Measurements from ENCODE around the gene FGF18. TPM values are rescaled to one million over a fixed set of nuclear protein-coding genes. Genes with fewer than 3 reads are reported as not detected.
"Not testable (repeated sequence)": the region's sequence is repeated elsewhere in the genome, so short reads cannot be mapped to it uniquely, and the experiment has no call there.

FGF18 gene
- polyA plus RNA-seq, 1 donor from 2014 or later: 1.2 TPM

- H3K4me3 ChIP-seq (ENCODE audit: low read length): no peak overlapping the region
Measured at GRCh38 chr5:171397190-171397589, 22.3 kb upstream of the FGF18 start.

GRCh38 chr5:171397599-171397998 is 21.8 kb upstream of the FGF18 start:
- H3K79me2 ChIP-seq (replicated peaks; ENCODE audit: insufficient read depth, low read length): peaks cover 71% of the 10 kb centered on the region
- H3K4me2 ChIP-seq (ENCODE audit: low read length): no peak overlapping the region
- no peaks in the 10 kb centered on the region for H3F3A ChIP-seq (ENCODE audit: insufficient read depth, low read length, poor library complexity, severe bottlenecking)
- no peaks in the 10 kb centered on the region for H3K9me3 ChIP-seq (ENCODE audit: low read length)
- H3K9ac ChIP-seq (ENCODE audit: low read length): no peak overlapping the region
- H3K9me2 ChIP-seq (ENCODE audit: insufficient read depth, low read length): no peaks in the 10 kb centered on the region
- peaks cover 6% of the 10 kb centered on the region for H4K20me1 ChIP-seq (ENCODE audit: insufficient read depth)
- H3K27me3 ChIP-seq (ENCODE audit: insufficient read depth, low read depth, low read length): no peaks in the 10 kb centered on the region
- H3K4me3 ChIP-seq (ENCODE audit: low read length): no peak overlapping the region
- H3K27ac ChIP-seq (ENCODE audit: low read length): no peak overlapping the region
- TF ChIP-seq SMC3 (conservative IDR thresholded peaks at IDR 0.05; ENCODE audit: poor library complexity): no peak
- peaks cover 5% of the 10 kb centered on the region for H3K36me3 ChIP-seq (ENCODE audit: insufficient read depth, low read length)
- H2AFZ ChIP-seq (ENCODE audit: low read depth, low read length): no peak overlapping the region

More at GRCh38 chr5:171397190-171397589, 22.3 kb upstream of the FGF18 start:
- no peaks in the 10 kb centered on the region for H3K9me3 ChIP-seq (ENCODE audit: low read length)
- H3K9me2 ChIP-seq (ENCODE audit: insufficient read depth, low read length): no peaks in the 10 kb centered on the region
- H2AFZ ChIP-seq (ENCODE audit: low read depth, low read length): no peak overlapping the region
- H3F3A ChIP-seq (ENCODE audit: insufficient read depth, low read length, poor library complexity, severe bottlenecking): no peaks in the 10 kb centered on the region
- TF ChIP-seq POLR2AphosphoS5 (IDR thresholded peaks at IDR 0.05): no peak
- TF ChIP-seq MXI1 (conservative IDR thresholded peaks at IDR 0.05; ENCODE audit: poor library complexity, severe bottlenecking): no peak
- TF ChIP-seq EZH2 (IDR thresholded peaks at IDR 0.05; ENCODE audit: borderline replicate concordance, insufficient read depth, low read length, poor library complexity, severe bottlenecking): no peak
- no peak for TF ChIP-seq SMC3 (conservative IDR thresholded peaks at IDR 0.05; ENCODE audit: poor library complexity)
- TF ChIP-seq TAF1 (IDR thresholded peaks at IDR 0.05; ENCODE audit: low read depth): no peak
- TF ChIP-seq CTCF (IDR thresholded peaks at IDR 0.05; ENCODE audit: poor library complexity, severe bottlenecking): no peak
- no peak for TF ChIP-seq EP300 (conservative IDR thresholded peaks at IDR 0.05; ENCODE audit: poor library complexity, severe bottlenecking)
- TF ChIP-seq REST (IDR thresholded peaks at IDR 0.05; ENCODE audit: borderline replicate concordance): no peak
- no peak for TF ChIP-seq RAD21 (conservative IDR thresholded peaks at IDR 0.05)
- no peaks in the 10 kb centered on the region for H3K27me3 ChIP-seq (ENCODE audit: insufficient read depth, low read depth, low read length)
- H3K9ac ChIP-seq (ENCODE audit: low read length): no peak overlapping the region
- H3K36me3 ChIP-seq (ENCODE audit: insufficient read depth, low read length): peaks cover 5% of the 10 kb centered on the region
- H4K20me1 ChIP-seq (ENCODE audit: insufficient read depth): peaks cover 8% of the 10 kb centered on the region
- H3K4me2 ChIP-seq (ENCODE audit: low read length): no peak overlapping the region
- H3K79me2 ChIP-seq (replicated peaks; ENCODE audit: insufficient read depth, low read length): peaks cover 76% of the 10 kb centered on the region
- no peak overlapping the region for H3K27ac ChIP-seq (ENCODE audit: low read length)

GRCh38 chr5:171398660-171399059 is 20.8 kb upstream of the FGF18 start:
- not testable (repeated sequence) for H3K4me2 ChIP-seq (ENCODE audit: low read length); H4K20me1 ChIP-seq (ENCODE audit: insufficient read depth)

More at GRCh38 chr5:171398660-171399059, 20.8 kb upstream of the FGF18 start:
- not testable (repeated sequence) for H3K9ac ChIP-seq (ENCODE audit: low read length); H3F3A ChIP-seq (ENCODE audit: insufficient read depth, low read length, poor library complexity, severe bottlenecking); H3K9me3 ChIP-seq (ENCODE audit: low read length); H3K36me3 ChIP-seq (ENCODE audit: insufficient read depth, low read length); H3K27ac ChIP-seq (ENCODE audit: low read length); H3K9me2 ChIP-seq (ENCODE audit: insufficient read depth, low read length); H3K4me3 ChIP-seq (ENCODE audit: low read length); H3K27me3 ChIP-seq (ENCODE audit: insufficient read depth, low read depth, low read length); H2AFZ ChIP-seq (ENCODE audit: low read depth, low read length)
- peaks cover 61% of the 10 kb centered on the region for H3K79me2 ChIP-seq (replicated peaks; ENCODE audit: insufficient read depth, low read length)

Data from neural cell (in vitro differentiated cells).